HepG2 (cell line): ENCODE measurements around the gene NLRC5. TPM values are rescaled to one million over a fixed set of nuclear protein-coding genes. Genes with fewer than 3 reads are reported as not detected.
A peak's percentile ranks its signal among the peaks of the same experiment; 100 is the strongest.

Experiments used
- BCL6 ChIP-seq: IDR thresholded peaks from 2 replicates; pipeline ENCODE4 v1.6.1; 2016; ENCODE audit warnings: missing genetic modification reagents, missing compliant biosample characterization
- CREM ChIP-seq, 2 experiments: sonication (generic) in 1 of 2; formaldehyde crosslinking in 1 of 2; IDR thresholded peaks; 2 replicates each; pipeline versions ENCODE4 v1.4.0 to v1.6.1; 2016 to 2020; ENCODE audit warnings: antibody characterized with exemption in 1 of 2, mild to moderate bottlenecking in 1 of 2, missing genetic modification reagents in 1 of 2
- E2F1 ChIP-seq: sonication (generic); formaldehyde crosslinking; IDR thresholded peaks from 2 replicates; pipeline ENCODE4 v1.5.0; 2020; ENCODE audit warnings: missing genetic modification reagents
- ERF ChIP-seq: IDR thresholded peaks from 2 replicates; pipeline ENCODE4 v1.6.1; 2018; ENCODE audit warnings: missing biosample characterization, missing genetic modification reagents
- ETV6 ChIP-seq: sonication (generic); formaldehyde crosslinking; conservative IDR thresholded peaks from 2 replicates; pipeline ENCODE4 v1.4.0; 2020; ENCODE audit warnings: missing genetic modification reagents
- GPN1 ChIP-seq: sonication (generic); formaldehyde crosslinking; IDR thresholded peaks from 2 replicates; pipeline ENCODE4 v1.5.1; 2020; ENCODE audit warnings: missing genetic modification reagents, borderline replicate concordance
- HES4 ChIP-seq: sonication (generic); formaldehyde crosslinking; IDR thresholded peaks from 2 replicates; pipeline ENCODE4 v1.9.0; 2021; ENCODE audit warnings: mild to moderate bottlenecking, missing genetic modification reagents, borderline replicate concordance
- KDM2A ChIP-seq: sonication (generic); formaldehyde crosslinking; IDR thresholded peaks from 2 replicates; pipeline ENCODE4 v1.4.0; 2020; ENCODE audit warnings: low read depth, missing genetic modification reagents, borderline replicate concordance
- NFRKB ChIP-seq: fragments of 450-650 bp; IDR thresholded peaks from 2 replicates; pipeline ENCODE4 v1.6.1; 2017
- NR2F1 ChIP-seq, 2 experiments: fragments of 450-650 bp in 1 of 2; formaldehyde crosslinking in 1 of 2; IDR thresholded peaks; 2 replicates each; pipeline versions ENCODE4 v1.5.0 to v1.6.1; 2016 to 2020; ENCODE audit warnings: mild to moderate bottlenecking in 1 of 2, missing compliant biosample characterization in 1 of 2, missing genetic modification reagents in 1 of 2, moderate library complexity in 1 of 2
- PAWR ChIP-seq: sonication (generic); formaldehyde crosslinking; IDR thresholded peaks from 2 replicates; pipeline ENCODE4 v1.4.0; 2020; ENCODE audit warnings: missing genetic modification reagents, mild to moderate bottlenecking, borderline replicate concordance
- SETDB1 ChIP-seq: sonication (generic); formaldehyde crosslinking; IDR thresholded peaks from 2 replicates; pipeline ENCODE4 v1.5.1; 2020; ENCODE audit warnings: missing genetic modification reagents, mild to moderate bottlenecking, borderline replicate concordance
- SMARCE1 ChIP-seq: fragments of 450-650 bp; IDR thresholded peaks from 2 replicates; pipeline ENCODE4 v1.6.1; 2017; ENCODE audit warnings: borderline replicate concordance
- YY1 ChIP-seq: IDR thresholded peaks from 2 replicates; pipeline ENCODE4 v1.6.1; 2011; ENCODE audit warnings: low read length, low read depth, moderate library complexity, mild to moderate bottlenecking; ENCODE audit not compliant: insufficient read depth, insufficient replicate concordance
- ZBTB1 ChIP-seq: sonication (generic); formaldehyde crosslinking; IDR thresholded peaks from 2 replicates; pipeline ENCODE4 v1.4.0; 2020; ENCODE audit warnings: missing genetic modification reagents, borderline replicate concordance
- ZMYM2 ChIP-seq: sonication (generic); formaldehyde crosslinking; IDR thresholded peaks from 2 replicates; pipeline ENCODE4 v1.8.0; 2022; ENCODE audit warnings: mild to moderate bottlenecking, missing genetic modification reagents
- ZNF251 ChIP-seq: sonication (generic); formaldehyde crosslinking; IDR thresholded peaks from 2 replicates; pipeline ENCODE4 v1.9.0; 2021; ENCODE audit warnings: mild to moderate bottlenecking, missing genetic modification reagents
- ZNF253 ChIP-seq: sonication (generic); formaldehyde crosslinking; IDR thresholded peaks from 2 replicates; pipeline ENCODE4 v1.8.0; 2022; ENCODE audit warnings: mild to moderate bottlenecking, missing genetic modification reagents, borderline replicate concordance
- ZNF260 ChIP-seq: sonication (generic); formaldehyde crosslinking; IDR thresholded peaks from 2 replicates; pipeline ENCODE4 v1.4.0; 2020; ENCODE audit warnings: missing genetic modification reagents, low read depth, mild to moderate bottlenecking, borderline replicate concordance
- ZNF614 ChIP-seq: IDR thresholded peaks from 2 replicates; pipeline ENCODE4 v1.6.1; 2018; ENCODE audit warnings: missing biosample characterization, missing genetic modification reagents, inconsistent platforms, borderline replicate concordance
- ZNF629 ChIP-seq: sonication (generic); formaldehyde crosslinking; conservative IDR thresholded peaks from 2 replicates; pipeline ENCODE4 v1.5.0; 2020; ENCODE audit warnings: missing genetic modification reagents
- ZNF672 ChIP-seq: sonication (generic); formaldehyde crosslinking; IDR thresholded peaks from 2 replicates; pipeline ENCODE4 v1.8.1; 2022; ENCODE audit warnings: missing genetic modification reagents
- ZSCAN30 ChIP-seq: sonication (generic); formaldehyde crosslinking; IDR thresholded peaks from 2 replicates; pipeline ENCODE4 v1.5.0; 2020; ENCODE audit warnings: mild to moderate bottlenecking, missing genetic modification reagents
- polyA plus RNA-seq, 8 experiments: library from polyadenylated mRNA; depleted of rRNA in 3 of 8; stranded (reverse) in 7 of 8; unstranded in 1 of 8; fragments of >200 nt; fragmentation: Illumina TruSeq in 4 of 8; extraction: Trizol in 4 of 8; gene quantifications; 2 replicates each; pipeline versions ENCODE4 v1.2.1 to v1.2.3, GENCODE V29; 2011 to 2016; ENCODE audit warnings: low read depth in 4 of 8, missing spikeins in 1 of 8, mixed read lengths in 1 of 8; ENCODE audit not compliant: insufficient read depth in 1 of 8
- total RNA-seq, 5 experiments: library from RNA; depleted of rRNA; stranded (reverse); fragments of >200 nt; fragmentation: Illumina TruSeq; extraction: Trizol; gene quantifications; 2 replicates each; pipeline ENCODE4 v1.2.3, GENCODE V29; 2016; ENCODE audit warnings: low read depth in 1 of 5
- TF ChIP-seq, protein P1 (sequence below): sonication (generic); formaldehyde crosslinking; conservative IDR thresholded peaks from 2 replicates; pipeline ENCODE4 v1.4.0; 2020; ENCODE audit warnings: missing genetic modification reagents
- TF ChIP-seq, protein P2 (sequence below): sonication (generic); formaldehyde crosslinking; conservative IDR thresholded peaks from 2 replicates; pipeline ENCODE4 v1.8.0; 2022; ENCODE audit warnings: missing genetic modification reagents

Gene NLRC5
- total and polyA plus RNA-seq, 2 of the 13 experiments (the other 11 are each of a cell fraction or from before 2014, with no cell fraction given): 6.3 to 12.7 TPM

DNA sequence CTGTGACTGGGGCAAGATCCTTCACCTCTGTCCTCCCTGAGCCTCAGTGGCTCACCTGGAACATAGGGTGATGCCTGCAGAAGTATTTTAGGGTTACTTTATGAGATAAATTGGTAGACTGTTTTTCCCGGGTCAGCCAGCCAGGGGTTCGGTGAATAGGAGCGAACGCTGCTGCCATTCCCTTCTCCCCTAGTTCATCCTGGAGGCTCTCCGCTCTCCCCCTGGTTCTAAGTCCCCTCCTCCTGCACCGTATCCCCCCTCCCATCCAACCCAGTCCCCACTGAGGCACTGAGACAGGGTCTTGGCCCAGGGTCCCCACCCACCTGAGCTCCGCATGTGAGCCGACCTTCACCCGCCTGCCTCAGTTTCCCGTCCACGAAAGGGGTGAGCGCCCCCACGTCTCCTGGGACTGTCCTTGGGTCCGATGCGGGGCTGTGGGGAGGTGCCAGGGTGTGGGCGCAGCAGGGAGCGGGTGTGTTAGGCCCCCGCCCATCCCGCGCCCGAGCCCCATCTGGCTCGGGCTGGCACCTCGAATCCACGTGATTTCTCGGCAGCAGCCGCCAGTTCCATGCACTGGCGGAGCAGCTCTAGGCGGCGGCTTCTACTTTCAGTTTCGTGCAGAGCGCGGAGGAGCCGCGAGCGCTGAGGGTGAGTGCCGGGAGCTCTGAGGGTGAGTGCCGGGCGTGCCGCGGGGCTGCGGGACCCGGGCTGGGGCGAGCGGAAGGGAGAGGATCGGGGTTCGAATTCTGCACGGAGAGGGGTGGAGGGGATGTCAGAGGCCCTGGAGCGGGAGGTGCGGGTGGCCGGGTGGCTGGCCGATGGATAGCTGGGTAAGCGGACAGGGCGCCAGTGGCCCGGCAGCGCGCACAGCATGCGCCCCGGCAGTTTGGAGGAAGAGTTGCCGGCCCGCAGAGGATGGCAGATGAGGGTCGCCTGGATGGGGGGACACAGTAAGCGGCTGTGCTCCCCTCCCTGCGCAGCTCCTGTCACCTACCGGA, at the start of gene NLRC5 (continued):
- TF ChIP-seq CREM (IDR thresholded peaks at IDR 0.05): no peak
- no peak for TF ChIP-seq CREM (CRISPR knock-in tag; IDR thresholded peaks at IDR 0.05)
- no peak for TF ChIP-seq PAWR (CRISPR knock-in tag)
- no peak for TF ChIP-seq ETV6 (CRISPR knock-in tag)
- no peak for TF ChIP-seq ZNF251
- TF ChIP-seq SMARCE1: no peak
- TF ChIP-seq ZNF253 (CRISPR knock-in tag): no peak
- no peak for TF ChIP-seq NR2F1 (CRISPR knock-in tag; IDR thresholded peaks at IDR 0.05)
- TF ChIP-seq, protein P1, sequence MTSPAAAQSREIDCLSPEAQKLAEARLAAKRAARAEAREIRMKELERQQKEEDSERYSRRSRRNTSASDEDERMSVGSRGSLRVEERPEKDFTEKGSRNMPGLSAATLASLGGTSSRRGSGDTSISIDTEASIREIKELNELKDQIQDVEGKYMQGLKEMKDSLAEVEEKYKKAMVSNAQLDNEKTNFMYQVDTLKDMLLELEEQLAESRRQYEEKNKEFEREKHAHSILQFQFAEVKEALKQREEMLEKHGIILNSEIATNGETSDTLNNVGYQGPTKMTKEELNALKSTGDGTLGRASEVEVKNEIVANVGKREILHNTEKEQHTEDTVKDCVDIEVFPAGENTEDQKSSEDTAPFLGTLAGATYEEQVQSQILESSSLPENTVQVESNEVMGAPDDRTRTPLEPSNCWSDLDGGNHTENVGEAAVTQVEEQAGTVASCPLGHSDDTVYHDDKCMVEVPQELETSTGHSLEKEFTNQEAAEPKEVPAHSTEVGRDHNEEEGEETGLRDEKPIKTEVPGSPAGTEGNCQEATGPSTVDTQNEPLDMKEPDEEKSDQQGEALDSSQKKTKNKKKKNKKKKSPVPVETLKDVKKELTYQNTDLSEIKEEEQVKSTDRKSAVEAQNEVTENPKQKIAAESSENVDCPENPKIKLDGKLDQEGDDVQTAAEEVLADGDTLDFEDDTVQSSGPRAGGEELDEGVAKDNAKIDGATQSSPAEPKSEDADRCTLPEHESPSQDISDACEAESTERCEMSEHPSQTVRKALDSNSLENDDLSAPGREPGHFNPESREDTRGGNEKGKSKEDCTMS (CRISPR knock-in tag): no peak
- no peak for TF ChIP-seq ZMYM2 (CRISPR knock-in tag)
- TF ChIP-seq, protein P2, sequence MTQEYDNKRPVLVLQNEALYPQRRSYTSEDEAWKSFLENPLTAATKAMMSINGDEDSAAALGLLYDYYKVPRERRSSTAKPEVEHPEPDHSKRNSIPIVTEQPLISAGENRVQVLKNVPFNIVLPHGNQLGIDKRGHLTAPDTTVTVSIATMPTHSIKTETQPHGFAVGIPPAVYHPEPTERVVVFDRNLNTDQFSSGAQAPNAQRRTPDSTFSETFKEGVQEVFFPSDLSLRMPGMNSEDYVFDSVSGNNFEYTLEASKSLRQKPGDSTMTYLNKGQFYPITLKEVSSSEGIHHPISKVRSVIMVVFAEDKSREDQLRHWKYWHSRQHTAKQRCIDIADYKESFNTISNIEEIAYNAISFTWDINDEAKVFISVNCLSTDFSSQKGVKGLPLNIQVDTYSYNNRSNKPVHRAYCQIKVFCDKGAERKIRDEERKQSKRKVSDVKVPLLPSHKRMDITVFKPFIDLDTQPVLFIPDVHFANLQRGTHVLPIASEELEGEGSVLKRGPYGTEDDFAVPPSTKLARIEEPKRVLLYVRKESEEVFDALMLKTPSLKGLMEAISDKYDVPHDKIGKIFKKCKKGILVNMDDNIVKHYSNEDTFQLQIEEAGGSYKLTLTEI (CRISPR knock-in tag): no peak
- peak; percentile 59; the same call in 1 of the 2 replicates for TF ChIP-seq BCL6 (CRISPR knock-in tag)
- TF ChIP-seq ZBTB1 (CRISPR knock-in tag): no peak
- TF ChIP-seq ZNF672 (CRISPR knock-in tag): no peak
- TF ChIP-seq ERF (CRISPR knock-in tag): peak; percentile 75
- TF ChIP-seq ZNF260 (CRISPR knock-in tag): no peak
- TF ChIP-seq HES4: 0 out of 2 replicates have a peak, but pooled peaks have one; percentile 34
- peak; percentile 83 for TF ChIP-seq KDM2A (CRISPR knock-in tag)
- no peak for TF ChIP-seq GPN1 (CRISPR knock-in tag)
- TF ChIP-seq ZSCAN30 (CRISPR knock-in tag): no peak
- no peak for TF ChIP-seq NFRKB
- TF ChIP-seq SETDB1: no peak
- no peak for TF ChIP-seq YY1
- no peak for TF ChIP-seq E2F1 (CRISPR knock-in tag)
- 0 out of 2 replicates have a peak, but pooled peaks have one; percentile 24 for TF ChIP-seq ZNF614 (CRISPR knock-in tag)
- 0 out of 2 replicates have a peak, but pooled peaks have one; percentile 11 for TF ChIP-seq ZNF629 (CRISPR knock-in tag)
